Endothelial cell (in vitro differentiated cells): Measurements from ENCODE around the gene DCBLD1. TPM values are rescaled to one million over a fixed set of nuclear protein-coding genes. Genes with fewer than 3 reads are reported as not detected.

Source experiments
- DNase-seq: peaks from one replicate; pipeline ENCODE4 v3.0.0; 2021; ENCODE audit warnings: low spot score
- H3K27ac Mint-ChIP-seq: one replicate; pipeline ENCODE4 v1.8.0; 2021; ENCODE audit warnings: mixed read lengths, inconsistent platforms; ENCODE audit not compliant: unreplicated experiment
- H3K27me3 Mint-ChIP-seq: one replicate; pipeline ENCODE4 v1.8.0; 2021; ENCODE audit warnings: mild to moderate bottlenecking, moderate library complexity, mixed read lengths, inconsistent platforms; ENCODE audit not compliant: unreplicated experiment
- H3K36me3 Mint-ChIP-seq: one replicate; pipeline ENCODE4 v1.8.0; 2021; ENCODE audit warnings: mild to moderate bottlenecking, low read depth, mixed read lengths, inconsistent platforms; ENCODE audit not compliant: unreplicated experiment
- H3K4me1 Mint-ChIP-seq: one replicate; pipeline ENCODE4 v1.8.0; 2021; ENCODE audit warnings: mild to moderate bottlenecking, mixed read lengths, inconsistent platforms; ENCODE audit not compliant: unreplicated experiment
- H3K4me3 Mint-ChIP-seq: one replicate; pipeline ENCODE4 v1.8.0; 2021; ENCODE audit warnings: mild to moderate bottlenecking, mixed read lengths, inconsistent platforms; ENCODE audit not compliant: unreplicated experiment
- H3K9me3 Mint-ChIP-seq: one replicate; pipeline ENCODE4 v1.8.0; 2021; ENCODE audit warnings: mixed read lengths, inconsistent platforms; ENCODE audit not compliant: unreplicated experiment
- CTCF ChIP-seq: fragments of 200-600 bp; sonication (generic); IDR thresholded peaks from one replicate; pipeline ENCODE4 v1.5.0; 2021; ENCODE audit warnings: antibody characterized with exemption; ENCODE audit not compliant: unreplicated experiment
- total RNA-seq: library from RNA; stranded (reverse); fragmentation: NEBNext Ultra II Directional; extraction: Animal tissue kit (Norgen Biotek cat#: 25700); gene quantifications from one replicate; pipeline ENCODE4 v1.2.1, GENCODE V29; 2021; ENCODE audit not compliant: unreplicated experiment

The DCBLD1 gene
- total RNA-seq, 1 donor from 2014 or later: 203 TPM

DNA sequence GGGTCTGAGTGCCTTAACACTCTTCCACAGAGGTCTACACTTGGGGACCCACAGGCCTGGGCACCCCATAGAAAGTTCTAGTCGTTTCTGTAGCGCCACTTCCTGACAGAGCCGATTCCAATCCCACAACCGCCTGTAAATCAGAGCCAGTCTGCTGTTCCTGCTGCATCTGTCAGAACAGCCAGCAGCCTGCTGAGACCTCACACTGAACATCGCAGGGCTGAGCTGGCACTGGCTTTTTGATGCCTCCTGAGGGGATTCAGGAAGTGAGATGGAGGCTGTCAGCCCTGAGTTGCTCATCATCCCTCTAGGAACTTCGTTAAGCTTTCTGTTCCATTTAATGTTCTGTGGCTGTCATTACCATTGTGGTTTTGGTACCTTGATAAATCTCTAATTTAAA lies 48.9 kb downstream of the DCBLD1 start:
- no peaks in the 10 kb centered on the region for H3K9me3 Mint-ChIP-seq
- H3K27me3 Mint-ChIP-seq: peaks cover 8% of the 10 kb centered on the region
- TF ChIP-seq CTCF: no peak
- no peak overlapping the region for H3K27ac Mint-ChIP-seq
- H3K4me3 Mint-ChIP-seq: no peak overlapping the region
- peaks cover 41% of the 10 kb centered on the region for H3K36me3 Mint-ChIP-seq
- no peak for DNase-seq
- peaks cover 42% of the 10 kb centered on the region for H3K4me1 Mint-ChIP-seq

- H3K27me3 Mint-ChIP-seq: peaks cover 5% of the 10 kb centered on the region
- H3K4me3 Mint-ChIP-seq: peak overlapping the region; percentile 13
- peaks cover 46% of the 10 kb centered on the region for H3K4me1 Mint-ChIP-seq
- no peak for TF ChIP-seq CTCF
- peaks cover 44% of the 10 kb centered on the region for H3K36me3 Mint-ChIP-seq
- peak overlapping the region; percentile 7 for H3K27ac Mint-ChIP-seq
- no peak for DNase-seq
- no peaks in the 10 kb centered on the region for H3K9me3 Mint-ChIP-seq
Measured at GRCh38 chr6:117531809-117532725, 49.6 kb downstream of the DCBLD1 start.

GRCh38 chr6:117533775-117534174 lies 51.3 kb downstream of the DCBLD1 start:
- Mint-ChIP-seq H3K4me1 (peaks cover 44% of the 10 kb centered on the region), H3K36me3 (peaks cover 45% of the 10 kb centered on the region), H3K27me3 (peaks cover 3% of the 10 kb centered on the region), H3K4me3 (no peak overlapping the region), H3K9me3 (no peaks in the 10 kb centered on the region), H3K27ac (peak overlapping the region; percentile 85)
- no peak for DNase-seq
- TF ChIP-seq CTCF: no peak

DNA sequence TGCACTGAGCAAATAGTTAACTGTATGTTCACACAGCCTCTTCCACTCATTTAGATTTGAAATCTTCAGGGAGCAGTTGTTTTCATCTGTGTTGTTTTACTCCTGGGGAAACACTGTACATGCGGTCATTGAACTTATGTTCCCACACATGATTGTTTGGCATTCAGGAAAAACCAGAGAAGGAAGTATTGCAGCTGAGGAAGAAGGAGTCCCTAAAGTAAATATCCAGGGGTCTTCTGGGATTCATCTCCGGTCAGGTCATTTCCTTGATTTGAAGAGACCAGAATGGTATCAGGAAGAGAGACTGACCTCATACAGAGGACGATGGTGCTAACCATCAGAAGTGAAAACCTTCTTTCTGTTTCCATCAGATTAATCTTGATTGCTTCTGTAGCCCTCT lies 52.5 kb downstream of the DCBLD1 start:
- H3K27ac Mint-ChIP-seq: peak overlapping the region; percentile 99
- no peaks in the 10 kb centered on the region for H3K9me3 Mint-ChIP-seq
- H3K27me3 Mint-ChIP-seq: peaks cover 3% of the 10 kb centered on the region
- H3K36me3 Mint-ChIP-seq: peaks cover 54% of the 10 kb centered on the region
- TF ChIP-seq CTCF: no peak
- H3K4me3 Mint-ChIP-seq: peak overlapping the region; percentile 60
- H3K4me1 Mint-ChIP-seq: peaks cover 44% of the 10 kb centered on the region
- DNase-seq: no peak

DNA sequence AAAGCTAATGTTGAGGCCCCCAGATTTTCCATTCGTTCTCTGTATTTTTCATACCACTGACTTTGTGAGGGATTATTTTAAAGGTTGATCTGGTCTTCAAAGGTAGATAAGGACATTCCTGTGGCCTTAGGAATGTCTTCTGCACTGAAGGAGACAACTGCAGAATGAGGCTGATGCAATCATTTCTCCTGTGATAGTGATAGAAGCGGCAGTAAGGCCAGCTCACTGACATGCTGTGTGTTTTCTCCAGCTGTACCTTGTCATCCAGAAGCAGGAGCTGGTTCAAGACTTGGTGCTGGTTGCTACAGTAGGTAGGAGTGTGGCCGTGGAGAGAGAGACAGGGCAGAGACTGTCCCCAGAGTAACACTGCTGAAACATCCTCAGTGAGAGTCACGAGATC lies 53.8 kb downstream of the DCBLD1 start:
- Mint-ChIP-seq H3K9me3 (no peaks in the 10 kb centered on the region), H3K4me1 (peaks cover 41% of the 10 kb centered on the region), H3K27ac (peak overlapping the region; percentile 99), H3K4me3 (peak overlapping the region; percentile 81), H3K36me3 (peaks cover 55% of the 10 kb centered on the region), H3K27me3 (peaks cover 3% of the 10 kb centered on the region)
- DNase-seq: no peak
- TF ChIP-seq CTCF: no peak
